Renal cortex interstitium (tissue), 11 donors: ENCODE data around the gene BCR. TPM values are rescaled to one million over a fixed set of nuclear protein-coding genes. Genes with fewer than 3 reads are reported as not detected.

ENCODE experiments used
- DNase-seq, 11 donors: peaks; one replicate each; pipeline ENCODE4 v3.0.0-alpha.2; 2013; ENCODE audit warnings: low read depth in 9 of 11, low spot score in 4 of 11; ENCODE audit errors: extremely low read depth in 1 of 11
- polyA plus RNA-seq, 3 donors: library from polyadenylated mRNA; unstranded; fragments of 120-200 nt; gene quantifications; one replicate each; pipeline ENCODE4 v1.2.1, GENCODE V29; 2013; ENCODE audit not compliant: insufficient read length in 3 of 3

BCR gene
- polyA plus RNA-seq, 3 donors: 57.5 to 65.1 (median 61.3) TPM

DNA sequence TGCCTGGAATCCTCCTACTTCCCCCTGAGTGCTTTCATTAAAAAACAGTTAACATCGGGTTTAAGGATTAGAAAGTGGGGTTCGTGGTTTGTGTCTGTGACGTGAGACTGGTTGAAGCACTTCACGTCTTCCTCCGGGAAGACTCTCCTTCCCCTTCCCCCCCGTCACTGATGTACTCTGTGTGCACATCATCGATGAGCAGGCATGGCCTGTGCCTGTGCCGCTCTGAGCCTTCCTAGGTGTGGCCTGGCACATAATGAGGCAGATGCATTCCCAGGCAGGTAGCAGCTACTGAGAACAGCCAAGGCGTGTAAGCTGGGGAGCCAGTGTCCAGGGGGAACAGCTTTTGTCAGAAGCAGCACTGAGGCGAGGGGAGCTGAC, 93.8 kb downstream of the BCR start:
- no peak for DNase-seq

DNA sequence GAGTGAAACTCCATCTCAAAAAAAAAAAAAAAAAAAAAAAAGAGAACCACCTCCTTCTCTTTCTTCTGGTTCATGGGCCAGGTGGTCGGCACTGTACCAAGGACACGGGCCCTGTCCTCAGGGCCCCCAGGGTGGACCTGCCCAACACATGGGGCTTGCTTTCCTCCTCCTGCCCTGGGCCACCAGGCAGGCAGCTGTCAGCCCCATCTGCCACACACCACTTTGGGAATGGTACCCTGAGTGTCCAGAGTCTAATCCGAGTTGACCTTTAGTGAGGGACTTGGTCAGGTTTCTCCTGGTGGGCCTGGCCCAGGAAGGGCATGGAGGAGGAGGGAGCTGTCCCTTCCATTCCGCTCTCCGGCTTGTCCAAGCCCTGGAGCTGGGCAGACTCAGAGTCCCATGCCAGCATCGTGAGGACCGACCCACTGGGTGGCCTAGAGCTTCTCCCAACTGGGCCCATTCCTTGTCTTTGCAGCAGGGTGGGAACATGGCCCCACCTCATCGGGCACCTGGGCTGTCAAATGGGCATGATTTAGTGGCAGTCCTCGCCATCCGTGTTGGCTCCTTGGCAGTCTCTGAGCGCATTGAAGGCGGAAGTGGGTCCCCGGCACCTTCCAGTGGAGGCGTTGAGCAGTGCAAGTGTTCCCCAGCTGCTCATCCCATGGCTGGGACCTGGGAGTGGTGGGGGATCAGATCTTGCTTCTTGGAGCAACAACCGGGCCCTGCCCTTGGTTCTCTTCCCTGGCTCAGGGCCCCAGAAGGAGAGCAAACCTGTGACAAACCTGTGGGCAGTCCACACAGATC, 94.8 kb downstream of the BCR start:
- DNase-seq: no peak

- no peak for DNase-seq
Observed at GRCh38 chr22:23275751-23276150, 95.4 kb downstream of the BCR start.

DNA sequence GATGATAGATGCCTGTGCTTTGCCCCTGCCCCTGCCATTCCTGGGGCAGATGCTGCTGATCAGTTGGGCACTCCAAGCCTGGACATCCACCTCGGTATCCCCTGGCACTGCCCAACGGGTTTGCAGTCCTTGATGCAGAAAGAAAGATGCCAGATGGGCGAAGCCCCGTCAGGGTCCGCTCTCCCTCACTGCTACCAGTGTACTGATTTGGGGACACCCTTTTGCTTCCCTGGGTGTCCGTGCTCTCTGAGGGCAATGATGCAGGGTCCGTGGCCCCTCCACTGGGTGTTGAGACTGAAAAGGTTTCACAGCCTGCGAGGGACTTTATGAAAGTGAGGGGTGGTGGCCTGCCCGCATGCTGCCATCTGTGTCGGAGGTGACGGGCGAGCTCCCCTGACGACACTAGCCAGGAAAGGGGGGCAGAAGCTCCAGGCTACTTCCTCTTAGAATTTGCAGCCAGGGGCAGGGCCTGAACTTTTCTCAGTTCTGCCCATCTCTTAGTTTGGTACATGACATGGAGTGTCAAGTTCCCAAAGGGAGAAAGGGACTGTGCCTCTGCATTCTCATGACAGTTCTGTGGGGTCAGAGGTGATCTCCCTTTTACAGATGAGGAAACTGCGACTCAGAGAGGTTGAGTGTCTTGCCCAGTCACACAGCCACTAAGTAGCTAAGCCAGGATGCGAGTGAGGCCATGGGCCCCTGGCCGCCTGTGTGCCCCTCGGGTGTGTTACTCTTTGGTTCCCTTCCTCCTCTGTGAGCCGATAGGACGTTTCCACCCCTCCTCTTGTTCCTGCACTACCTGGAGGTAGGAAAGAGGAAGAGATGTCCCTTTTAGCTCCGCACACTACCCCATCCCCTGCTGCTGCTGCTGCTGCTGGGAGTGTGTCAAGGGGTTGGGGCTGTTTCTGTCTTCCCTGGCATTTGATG, 96.6 kb downstream of the BCR start:
- no peak for DNase-seq

GRCh38 chr22:23277583-23278295, 97.4 kb downstream of the BCR start:
- no peak for DNase-seq

GRCh38 chr22:23278883-23279675, 98.8 kb downstream of the BCR start:
- no peak for DNase-seq

DNA sequence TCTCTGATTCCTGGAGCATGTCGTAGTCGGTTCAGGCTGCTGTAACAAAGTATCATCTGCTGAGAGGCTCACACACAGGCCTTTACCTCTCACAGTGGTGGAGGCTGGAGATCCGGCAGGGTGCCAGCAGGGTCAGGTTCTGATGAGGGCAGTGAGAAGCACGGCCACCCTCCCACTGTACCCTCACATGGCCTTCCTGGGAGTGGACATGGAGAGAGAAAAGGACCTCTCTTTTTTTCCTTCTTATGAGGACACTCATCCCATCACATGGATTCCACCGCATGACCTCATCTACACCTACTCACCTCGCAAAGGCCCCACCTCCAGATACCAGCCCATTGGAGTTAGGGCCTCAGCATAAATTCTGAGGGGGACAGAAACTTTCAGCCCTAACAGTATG, 99.5 kb downstream of the BCR start:
- DNase-seq: no peak

- DNase-seq: no peak
Observed at GRCh38 chr22:23280356-23281052, 100.2 kb downstream of the BCR start.

GRCh38 chr22:23281053-23281405, 100.7 kb downstream of the BCR start:
- no peak for DNase-seq

- DNase-seq: peak in 9 of 11 donors; percentile 50 to 80 (median 76)
Observed at GRCh38 chr22:23281406-23282088, 101.2 kb downstream of the BCR start.

- DNase-seq: no peak
Observed at GRCh38 chr22:23282089-23282501, 101.8 kb downstream of the BCR start.

- no peak for DNase-seq
Observed at GRCh38 chr22:23282516-23282915, 102.2 kb downstream of the BCR start.

DNA sequence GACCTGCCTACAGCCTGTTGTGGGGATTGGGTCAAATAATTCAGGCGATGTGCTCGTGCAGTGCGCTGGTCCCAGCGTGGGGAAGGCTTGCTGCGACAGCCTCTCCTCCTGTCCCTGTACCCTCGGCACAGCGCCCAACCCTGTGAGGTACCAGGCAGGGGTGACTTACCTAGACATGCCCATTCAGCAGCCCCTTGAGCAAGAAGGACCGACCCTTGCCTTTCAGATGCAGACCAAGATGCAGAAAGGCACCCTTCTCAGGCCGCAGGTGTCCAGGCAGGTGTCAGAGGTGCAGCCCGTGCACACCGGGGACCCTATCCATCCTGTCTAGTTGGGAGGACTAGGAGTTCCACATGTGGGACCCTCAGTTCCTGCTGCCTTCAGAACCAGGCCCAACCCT, 102.7 kb downstream of the BCR start:
- no peak for DNase-seq

GRCh38 chr22:23283591-23284503, 103.5 kb downstream of the BCR start:
- DNase-seq: no peak

GRCh38 chr22:23284504-23285033, 104.3 kb downstream of the BCR start:
- DNase-seq: no peak

DNA sequence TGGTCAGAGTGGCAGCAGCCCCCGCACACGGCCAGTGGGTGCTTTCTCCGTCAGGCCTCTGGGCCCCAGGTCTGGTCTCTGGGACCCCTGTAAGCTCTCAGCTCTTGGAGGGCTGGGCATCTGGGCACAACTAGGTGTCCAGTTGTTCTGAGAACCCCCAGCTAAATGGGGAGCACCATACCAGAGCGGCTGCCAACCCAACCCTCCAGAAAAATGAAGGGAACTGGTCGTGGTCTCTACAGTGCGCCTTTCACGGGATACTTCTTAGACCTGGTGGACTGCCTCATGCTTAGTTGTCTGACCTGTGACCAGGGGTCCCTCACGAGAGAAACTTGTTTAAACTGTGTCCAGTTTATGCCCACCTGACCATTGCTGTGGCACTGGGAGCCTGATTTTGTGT, 104.9 kb downstream of the BCR start:
- DNase-seq: no peak

DNA sequence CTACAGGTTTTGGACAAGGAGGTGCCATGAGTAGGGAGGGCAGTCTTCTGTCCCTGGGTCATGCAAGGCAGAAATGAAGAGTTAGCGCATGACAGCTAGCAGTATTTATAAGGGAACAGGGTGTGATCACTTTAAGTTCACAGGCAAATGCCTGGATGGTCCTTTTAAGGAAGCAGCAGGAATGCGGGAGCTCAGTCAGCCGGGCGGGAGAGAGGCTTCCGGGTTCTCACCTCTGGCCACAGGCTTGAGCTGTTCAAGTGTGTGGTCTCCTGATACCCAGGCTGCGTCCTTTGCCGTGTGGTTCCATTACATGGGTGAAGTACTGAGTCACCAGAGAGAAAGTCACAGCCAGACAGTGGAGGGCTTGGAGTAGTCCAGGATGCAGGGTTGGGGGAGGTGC, 105.4 kb downstream of the BCR start:
- DNase-seq: no peak
